OCI-LY7 (cell line): ENCODE data around the gene OSBPL6. TPM values are rescaled to one million over a fixed set of nuclear protein-coding genes. Genes with fewer than 3 reads are reported as not detected.

Experiments
- BruUV-seq: library from RNA; stranded (reverse); fragments of 400-500 nt; replicated peaks from 2 replicates; lab custom pipeline; 2021; lab: Mats Ljungman, UMichigan
- CTCF ChIA-PET: fragments of 300-600 bp; sonication (Branson Sonifier 250); formaldehyde crosslinking; loops from one replicate; lab custom pipeline; 2022; ENCODE audit warnings: antibody characterized with exemption; ENCODE audit not compliant: unreplicated experiment; lab: Charles Lee
- POLR2A ChIA-PET: fragments of 300-600 bp; sonication (Branson Sonifier 250); formaldehyde crosslinking; loops from one replicate; lab custom pipeline; 2022; ENCODE audit warnings: antibody characterized with exemption; lab: Charles Lee
- DNase-seq: peaks from one replicate; pipeline ENCODE4 v3.0.0-alpha.2; 2015; ENCODE audit warnings: low spot score
- H2AFZ ChIP-seq: fragments of 200-600 bp; sonication (generic), shearing (Covaris generic); 2 replicates; pipeline ENCODE4 v1.6.1; 2014; ENCODE audit warnings: mild to moderate bottlenecking, antibody characterized with exemption, low read length, moderate library complexity
- H3K27ac ChIP-seq: fragments of 200-600 bp; sonication (generic); 2 replicates; pipeline ENCODE4 v1.5.1; 2014; ENCODE audit warnings: mixed run types, low read depth, mild to moderate bottlenecking, moderate library complexity, low read length, inconsistent platforms; ENCODE audit not compliant: poor library complexity, severe bottlenecking
- H3K36me3 ChIP-seq: fragments of 200-600 bp; sonication (generic); 2 replicates; pipeline ENCODE4 v1.6.1; 2014; ENCODE audit warnings: mild to moderate bottlenecking, antibody characterized with exemption, low read length, moderate library complexity, mixed read lengths; ENCODE audit not compliant: insufficient read depth
- H3K4me1 ChIP-seq: fragments of 200-600 bp; sonication (generic); 2 replicates; pipeline ENCODE4 v1.5.1; 2014; ENCODE audit warnings: mild to moderate bottlenecking, low read length; ENCODE audit not compliant: insufficient read depth, poor library complexity, severe bottlenecking
- H3K4me2 ChIP-seq: fragments of 200-600 bp; sonication (generic); 2 replicates; pipeline ENCODE4 v1.6.1; 2014; ENCODE audit warnings: mild to moderate bottlenecking, low read length
- H3K4me3 ChIP-seq: fragments of 200-600 bp; sonication (generic); 2 replicates; pipeline ENCODE4 v1.5.1; 2014; ENCODE audit warnings: mild to moderate bottlenecking, low read depth, low read length; ENCODE audit not compliant: poor library complexity, severe bottlenecking
- H3K79me2 ChIP-seq: fragments of 200-600 bp; sonication (generic); 2 replicates; pipeline ENCODE4 v1.6.1; 2016; ENCODE audit warnings: low read depth, mild to moderate bottlenecking, low read length, moderate library complexity, mixed read lengths; ENCODE audit not compliant: insufficient read depth
- H3K9me2 ChIP-seq: fragments of 200-600 bp; sonication (generic); 2 replicates; pipeline ENCODE4 v1.6.1; 2016; ENCODE audit warnings: mild to moderate bottlenecking, low read length, mixed read lengths; ENCODE audit not compliant: insufficient read depth
- H3K9me3 ChIP-seq: fragments of 200-600 bp; sonication (generic); 2 replicates; pipeline ENCODE4 v1.6.1; 2014; ENCODE audit warnings: mild to moderate bottlenecking, mixed run types, low read length, mixed read lengths
- H4K20me1 ChIP-seq: fragments of 200-600 bp; sonication (generic); 2 replicates; pipeline ENCODE4 v1.6.1; 2014; ENCODE audit warnings: mild to moderate bottlenecking, antibody characterized with exemption, low read length, moderate library complexity, mixed read lengths; ENCODE audit not compliant: insufficient read depth
- EZH2phosphoT487 ChIP-seq: fragments of 200-600 bp; sonication (generic); IDR thresholded peaks from 2 replicates; pipeline ENCODE4 v1.6.1; 2018; ENCODE audit warnings: low read depth, borderline replicate concordance, mild to moderate bottlenecking, mixed run types, antibody characterized with exemption, low read length, moderate library complexity, mixed read lengths
- intact Hi-C: fragments of 100-400 bp; cut with micrococcal nuclease; formaldehyde crosslinking; loops from one replicate; pipeline ENCODE4 v1.10.0; 2022; ENCODE audit not compliant: unreplicated experiment
- total RNA-seq, 2 experiments: library from RNA; depleted of rRNA in 1 of 2; stranded (reverse); fragments of >200 nt in 1 of 2; shearing (Covaris generic) in 1 of 2; gene quantifications; 2 replicates each; pipeline ENCODE4 v1.2.3, GENCODE V29; 2014 to 2022
- TF ChIP-seq, protein P1 (sequence below): fragments of 200-600 bp; sonication (generic); conservative IDR thresholded peaks from 2 replicates; pipeline ENCODE4 v1.5.1; 2014; ENCODE audit warnings: mild to moderate bottlenecking, antibody characterized with exemption, low read length, moderate library complexity, mixed read lengths

Gene OSBPL6
- total RNA-seq, 2 experiments from 2014 or later = not detected

DNA sequence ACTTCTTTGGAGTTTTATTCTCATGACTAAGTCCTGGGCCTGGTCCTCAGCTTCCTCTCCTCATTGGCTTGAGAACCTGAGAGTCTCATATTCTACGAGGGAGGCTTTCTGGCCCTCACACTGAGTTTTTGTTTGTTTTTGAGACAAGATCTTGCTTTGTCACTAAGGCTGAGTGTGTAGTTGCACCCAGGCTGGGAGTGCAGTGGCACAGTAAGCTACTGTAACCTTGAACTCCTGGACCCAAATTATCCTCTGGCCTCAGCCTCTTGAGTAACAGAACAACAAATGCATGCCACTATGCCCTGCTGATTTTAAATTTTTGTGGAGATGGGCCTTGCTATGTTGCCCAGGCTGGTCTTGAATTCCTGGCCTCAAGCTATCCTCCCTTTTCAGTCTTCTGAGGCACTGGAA is 234.1 kb downstream of the OSBPL6 start:
- no TSS peak for BruUV-seq
- Histone ChIP-seq H3K9me2 (no peaks in the 10 kb centered on the region), H3K79me2 (no peaks in the 10 kb centered on the region), H3K4me1 (no peaks in the 10 kb centered on the region), H3K4me2 (no peak overlapping the region), H3K4me3 (no peak overlapping the region), H3K36me3 (peaks cover 49% of the 10 kb centered on the region), H4K20me1 (no peaks in the 10 kb centered on the region), H2AFZ (no peak overlapping the region), H3K27ac (no peak overlapping the region), H3K9me3 (no peaks in the 10 kb centered on the region)
- ChIA-PET CTCF (no interaction called here), POLR2A (interaction anchor here (0.6 to 1.4 kb wide), 3 partner anchors 9 to 232 kb away, joined by 3 to 7 read pairs (median 4); no protein-coding TSS in a partner anchor)
- no peak for DNase-seq
- no peak for TF ChIP-seq EZH2phosphoT487
- TF ChIP-seq, protein P1, sequence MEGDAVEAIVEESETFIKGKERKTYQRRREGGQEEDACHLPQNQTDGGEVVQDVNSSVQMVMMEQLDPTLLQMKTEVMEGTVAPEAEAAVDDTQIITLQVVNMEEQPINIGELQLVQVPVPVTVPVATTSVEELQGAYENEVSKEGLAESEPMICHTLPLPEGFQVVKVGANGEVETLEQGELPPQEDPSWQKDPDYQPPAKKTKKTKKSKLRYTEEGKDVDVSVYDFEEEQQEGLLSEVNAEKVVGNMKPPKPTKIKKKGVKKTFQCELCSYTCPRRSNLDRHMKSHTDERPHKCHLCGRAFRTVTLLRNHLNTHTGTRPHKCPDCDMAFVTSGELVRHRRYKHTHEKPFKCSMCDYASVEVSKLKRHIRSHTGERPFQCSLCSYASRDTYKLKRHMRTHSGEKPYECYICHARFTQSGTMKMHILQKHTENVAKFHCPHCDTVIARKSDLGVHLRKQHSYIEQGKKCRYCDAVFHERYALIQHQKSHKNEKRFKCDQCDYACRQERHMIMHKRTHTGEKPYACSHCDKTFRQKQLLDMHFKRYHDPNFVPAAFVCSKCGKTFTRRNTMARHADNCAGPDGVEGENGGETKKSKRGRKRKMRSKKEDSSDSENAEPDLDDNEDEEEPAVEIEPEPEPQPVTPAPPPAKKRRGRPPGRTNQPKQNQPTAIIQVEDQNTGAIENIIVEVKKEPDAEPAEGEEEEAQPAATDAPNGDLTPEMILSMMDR = no peak
- intact Hi-C loops = no loop called here

DNA sequence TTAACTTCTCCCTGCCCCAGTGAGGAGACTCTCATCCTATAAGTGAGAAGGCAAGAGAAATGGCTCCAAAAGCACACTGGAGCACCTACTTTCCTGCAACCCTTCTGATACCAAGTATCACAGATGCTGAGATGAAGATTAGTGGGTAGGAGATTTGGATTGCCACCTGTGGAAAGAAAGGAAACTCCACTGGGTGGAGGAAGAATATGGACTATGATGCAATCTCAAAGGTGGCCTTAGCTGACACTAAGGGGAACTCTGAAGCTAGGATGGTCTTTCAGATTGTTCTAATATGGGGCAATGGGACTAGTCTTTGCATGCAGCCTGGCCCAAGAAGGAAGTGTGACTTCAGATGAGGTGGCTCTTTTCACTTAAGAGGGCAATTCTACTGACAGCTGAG is 235.0 kb downstream of the OSBPL6 start:
- POLR2A ChIA-PET = no interaction called here
- Histone ChIP-seq H3K4me3 (no peak overlapping the region), H3K9me3 (no peaks in the 10 kb centered on the region), H2AFZ (no peak overlapping the region), H3K9me2 (no peaks in the 10 kb centered on the region), H3K36me3 (peaks cover 58% of the 10 kb centered on the region), H3K27ac (no peak overlapping the region), H3K4me1 (no peaks in the 10 kb centered on the region), H4K20me1 (no peaks in the 10 kb centered on the region), H3K79me2 (no peaks in the 10 kb centered on the region), H3K4me2 (no peak overlapping the region)
- TF ChIP-seq, protein P1 = no peak
- no peak for TF ChIP-seq EZH2phosphoT487
- DNase-seq = no peak
- intact Hi-C loops = no loop called here
- CTCF ChIA-PET = no interaction called here
- no TSS peak for BruUV-seq

- H3K9me3 ChIP-seq = no peaks in the 10 kb centered on the region
- CTCF ChIA-PET = no interaction called here
- no peak overlapping the region for H3K27ac ChIP-seq
- no peak for DNase-seq
- no peak overlapping the region for H2AFZ ChIP-seq
- H3K4me2 ChIP-seq = no peak overlapping the region
- intact Hi-C loops = no loop called here
- H3K9me2 ChIP-seq = no peaks in the 10 kb centered on the region
- no peaks in the 10 kb centered on the region for H3K4me1 ChIP-seq
- POLR2A ChIA-PET = no interaction called here
- no peak overlapping the region for H3K4me3 ChIP-seq
- H3K36me3 ChIP-seq = peaks cover 99% of the 10 kb centered on the region
- H4K20me1 ChIP-seq = no peaks in the 10 kb centered on the region
- TF ChIP-seq EZH2phosphoT487 = no peak
- TF ChIP-seq, protein P1 = no peak
- no peaks in the 10 kb centered on the region for H3K79me2 ChIP-seq
- BruUV-seq = no TSS peak
These were observed 242.3 kb downstream of the OSBPL6 start for GRCh38 chr2:178436662-178437061.
